Measurements from ENCODE around the gene CDH22.

CDH22 gene

DNA sequence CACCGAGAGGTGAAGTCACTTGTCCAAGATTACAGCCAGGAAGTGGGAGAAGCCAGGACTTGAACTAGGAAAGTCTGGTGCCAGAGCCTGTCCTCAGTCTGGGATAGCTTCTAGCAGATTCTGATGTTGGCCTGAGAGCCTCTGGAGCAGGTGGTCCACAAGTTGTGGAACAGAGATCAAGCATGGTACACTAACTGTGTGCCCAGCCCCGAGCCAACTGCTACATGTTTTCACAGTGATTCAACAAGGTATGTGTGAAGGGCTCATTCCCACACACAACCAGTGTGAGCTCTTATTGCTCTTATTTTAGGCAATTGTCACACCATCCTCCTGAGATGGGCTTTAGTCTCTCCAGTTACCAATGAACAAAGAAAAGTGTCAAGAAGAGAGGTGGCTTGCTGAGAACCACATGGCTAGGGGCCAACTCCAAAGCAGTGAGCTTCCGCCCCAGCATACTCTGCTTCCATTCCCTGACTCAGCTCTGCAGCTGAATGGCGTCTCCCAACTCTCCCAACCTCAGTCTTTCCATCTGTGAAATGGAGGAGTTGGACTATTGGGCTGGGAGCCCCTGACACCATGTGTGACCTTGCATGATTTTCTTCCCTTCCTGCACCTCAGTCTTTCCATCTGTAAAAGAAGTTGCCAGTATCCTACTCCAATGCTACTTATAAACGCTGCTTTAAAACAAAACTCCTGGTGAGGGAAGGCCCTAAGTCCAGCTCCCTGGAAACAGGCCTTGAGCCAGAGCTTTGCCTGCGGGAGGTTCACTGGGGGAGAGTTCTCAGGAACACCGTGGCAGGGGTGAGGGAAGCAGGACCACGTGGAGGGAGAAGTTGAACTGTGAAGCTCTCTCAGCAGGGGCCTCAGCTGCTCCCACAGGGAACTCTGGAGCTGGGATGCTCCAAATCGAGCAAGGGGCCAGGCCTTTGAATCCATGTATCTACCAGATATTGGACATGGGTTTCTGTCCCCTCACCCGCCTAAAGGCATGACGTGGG is 40.9 kb downstream of the CDH22 start:
- DNase-seq (ENCODE audit: extremely low spot score) = no peak
- CTCF ChIA-PET = interaction anchor here (0.6 to 1.1 kb wide), 2 partner anchors 19 to 39 kb away, joined by 3 read pairs; no protein-coding TSS in a partner anchor
- TF ChIP-seq SP1 (IDR thresholded peaks at IDR 0.05) (no peak), TARDBP (IDR thresholded peaks at IDR 0.05) (no peak), FOXK2 (IDR thresholded peaks at IDR 0.05) (no peak), L3MBTL2 (conservative IDR thresholded peaks at IDR 0.05) (0 out of 2 replicates have a peak, but pooled peaks have one; percentile 31)
- POLR2A ChIA-PET = interaction anchor here (0.8 kb wide), 1 partner anchor 11 kb away, joined by 3 read pairs; no protein-coding TSS in a partner anchor

DNA sequence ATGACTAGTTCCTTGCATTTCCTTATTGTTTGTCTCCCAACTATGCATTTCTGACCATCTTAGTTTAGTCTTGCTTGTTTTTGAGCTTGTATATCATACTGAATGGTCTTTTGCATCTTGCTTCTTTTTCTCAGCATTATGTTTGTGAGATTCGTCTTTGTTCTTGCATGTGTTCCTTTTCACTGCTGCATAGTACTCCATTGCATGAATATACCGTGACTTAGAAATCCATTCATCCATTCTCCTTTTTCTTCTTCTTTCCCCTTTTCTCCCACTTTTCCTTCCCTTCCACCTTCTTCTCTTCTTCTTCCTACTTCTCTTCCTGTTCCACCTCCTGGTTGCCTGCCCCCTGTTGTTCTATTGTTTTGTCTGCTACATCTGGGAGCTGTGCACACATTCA is 42.8 kb downstream of the CDH22 start:
- CTCF ChIA-PET = no interaction called here

DNA sequence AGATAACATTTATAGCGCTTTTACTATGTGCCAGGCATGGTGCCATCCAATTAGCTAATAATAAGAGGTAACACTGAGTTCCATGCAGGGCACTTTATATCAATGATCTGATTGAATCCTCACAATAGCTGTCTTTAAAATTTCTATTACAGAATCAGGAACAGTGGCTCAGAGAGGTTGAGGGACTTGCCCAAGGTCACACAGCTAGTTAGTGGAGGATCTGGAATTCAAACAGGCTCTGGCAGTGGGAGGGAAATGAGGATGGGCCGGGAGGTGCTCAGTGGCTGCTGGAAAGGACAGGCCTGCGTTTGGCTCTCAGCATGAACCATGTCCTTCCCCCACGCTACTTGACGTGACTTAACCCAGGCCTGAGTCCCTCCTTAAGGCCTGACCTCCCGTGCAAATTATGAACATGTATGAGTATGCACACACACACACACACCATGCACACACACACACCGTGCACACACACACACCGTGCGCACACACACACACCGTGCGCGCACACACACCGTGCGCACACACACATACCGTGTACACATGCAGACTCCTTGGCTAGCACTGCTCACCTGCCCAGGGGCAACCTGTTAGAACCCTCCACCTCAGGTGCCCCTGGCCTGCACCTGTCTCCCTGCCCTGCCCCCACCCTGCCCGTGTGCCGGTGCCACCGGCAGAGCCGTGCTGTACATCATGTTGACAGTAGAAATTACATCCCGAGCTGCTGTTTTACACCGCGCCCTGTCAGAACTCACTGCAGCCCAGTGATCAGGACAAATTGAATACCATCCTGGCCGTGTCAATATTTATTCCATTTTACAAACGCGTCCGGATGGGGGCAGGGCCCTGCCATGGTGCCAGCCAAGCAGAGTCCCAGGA is 43.7 kb downstream of the CDH22 start:
- POLR2A ChIA-PET = no interaction called here
- DNase-seq (ENCODE audit: extremely low spot score) = no peak
- CTCF ChIA-PET = no interaction called here
- TF ChIP-seq HDGF (IDR thresholded peaks at IDR 0.05; ENCODE audit: borderline replicate concordance) = no peak
- no peak for TF ChIP-seq ZNF384 (IDR thresholded peaks at IDR 0.05)
- TF ChIP-seq FOXK2 (IDR thresholded peaks at IDR 0.05) = no peak
- TF ChIP-seq, protein P1, sequence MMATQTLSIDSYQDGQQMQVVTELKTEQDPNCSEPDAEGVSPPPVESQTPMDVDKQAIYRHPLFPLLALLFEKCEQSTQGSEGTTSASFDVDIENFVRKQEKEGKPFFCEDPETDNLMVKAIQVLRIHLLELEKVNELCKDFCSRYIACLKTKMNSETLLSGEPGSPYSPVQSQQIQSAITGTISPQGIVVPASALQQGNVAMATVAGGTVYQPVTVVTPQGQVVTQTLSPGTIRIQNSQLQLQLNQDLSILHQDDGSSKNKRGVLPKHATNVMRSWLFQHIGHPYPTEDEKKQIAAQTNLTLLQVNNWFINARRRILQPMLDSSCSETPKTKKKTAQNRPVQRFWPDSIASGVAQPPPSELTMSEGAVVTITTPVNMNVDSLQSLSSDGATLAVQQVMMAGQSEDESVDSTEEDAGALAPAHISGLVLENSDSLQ (IDR thresholded peaks at IDR 0.05) = no peak
- TF ChIP-seq NFRKB (IDR thresholded peaks at IDR 0.05) = no peak
- TF ChIP-seq TARDBP (IDR thresholded peaks at IDR 0.05) = no peak
- no peak for TF ChIP-seq CTBP1 (IDR thresholded peaks at IDR 0.05; ENCODE audit: borderline replicate concordance)
- TF ChIP-seq BHLHE40 (IDR thresholded peaks at IDR 0.05; ENCODE audit: borderline replicate concordance) = no peak
- TF ChIP-seq L3MBTL2 (conservative IDR thresholded peaks at IDR 0.05) = no peak
- no peak for TF ChIP-seq SP1 (IDR thresholded peaks at IDR 0.05)
- no peak for TF ChIP-seq LEF1 (IDR thresholded peaks at IDR 0.05; ENCODE audit: borderline replicate concordance)
- TF ChIP-seq FOXA1 (IDR thresholded peaks at IDR 0.05) = no peak
- TF ChIP-seq FOXM1 (IDR thresholded peaks at IDR 0.05; ENCODE audit: borderline replicate concordance) = no peak
- TF ChIP-seq SUZ12 (IDR thresholded peaks at IDR 0.05) = no peak

More for the DNA sequence above, 42.8 kb downstream of the CDH22 start:
- DNase-seq (ENCODE audit: extremely low spot score) = no peak
- POLR2A ChIA-PET = no interaction called here
- TF ChIP-seq FOXM1 (IDR thresholded peaks at IDR 0.05; ENCODE audit: borderline replicate concordance) = no peak

DNA sequence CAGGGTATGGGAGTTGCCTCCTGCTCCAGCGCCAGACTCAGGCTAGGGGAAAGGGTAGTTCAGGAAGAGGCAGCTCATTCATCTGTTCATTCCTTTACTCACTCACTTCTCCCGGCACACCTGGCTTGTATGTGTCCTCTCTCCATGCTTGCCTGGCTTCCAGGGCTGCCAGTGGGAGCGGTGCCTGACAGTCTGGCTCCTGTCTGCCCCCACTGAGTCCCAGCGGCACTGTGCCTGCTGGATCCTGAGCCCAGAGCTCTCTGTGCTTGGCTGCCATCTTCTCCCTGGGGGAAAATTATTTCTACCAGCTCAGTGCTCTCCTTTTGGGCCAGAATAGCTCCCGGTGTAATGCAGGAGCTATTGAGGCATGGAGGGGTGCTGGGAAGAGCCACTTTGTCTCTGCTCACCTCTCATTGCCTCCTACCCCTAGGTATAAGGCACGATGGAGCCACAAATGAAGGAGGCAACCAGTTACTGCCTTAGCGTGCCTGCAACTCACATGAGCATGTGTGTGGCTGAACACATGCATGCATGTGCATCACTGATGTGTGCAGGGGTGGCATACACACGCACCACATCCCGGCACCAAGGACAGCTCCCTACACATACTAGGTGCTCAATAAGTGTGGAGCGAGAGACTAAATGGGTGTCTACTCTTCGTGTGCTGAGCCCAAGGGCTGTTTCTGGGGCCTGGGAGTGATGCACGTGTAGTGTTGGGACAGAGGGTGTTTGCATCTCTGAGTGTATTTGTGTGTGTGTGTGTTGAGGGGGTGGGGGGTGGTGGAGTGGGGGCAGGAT is 46.6 kb downstream of the CDH22 start:
- DNase-seq (ENCODE audit: extremely low spot score) = no peak
- TF ChIP-seq FOXA1 (IDR thresholded peaks at IDR 0.05) = no peak
- TF ChIP-seq ELF4 (IDR thresholded peaks at IDR 0.05) = no peak
- no peak for TF ChIP-seq ZNF384 (IDR thresholded peaks at IDR 0.05)
- no peak for TF ChIP-seq BHLHE40 (IDR thresholded peaks at IDR 0.05; ENCODE audit: borderline replicate concordance)
- TF ChIP-seq SP1 (IDR thresholded peaks at IDR 0.05) = no peak
- no peak for TF ChIP-seq FOXK2 (IDR thresholded peaks at IDR 0.05)
- TF ChIP-seq, protein P1 (IDR thresholded peaks at IDR 0.05) = no peak
- no peak for TF ChIP-seq CTBP1 (IDR thresholded peaks at IDR 0.05; ENCODE audit: borderline replicate concordance)
- no peak for TF ChIP-seq HDGF (IDR thresholded peaks at IDR 0.05; ENCODE audit: borderline replicate concordance)
- no peak for TF ChIP-seq SUZ12 (IDR thresholded peaks at IDR 0.05)
- ChIA-PET CTCF (no interaction called here), POLR2A (no interaction called here)

DNA sequence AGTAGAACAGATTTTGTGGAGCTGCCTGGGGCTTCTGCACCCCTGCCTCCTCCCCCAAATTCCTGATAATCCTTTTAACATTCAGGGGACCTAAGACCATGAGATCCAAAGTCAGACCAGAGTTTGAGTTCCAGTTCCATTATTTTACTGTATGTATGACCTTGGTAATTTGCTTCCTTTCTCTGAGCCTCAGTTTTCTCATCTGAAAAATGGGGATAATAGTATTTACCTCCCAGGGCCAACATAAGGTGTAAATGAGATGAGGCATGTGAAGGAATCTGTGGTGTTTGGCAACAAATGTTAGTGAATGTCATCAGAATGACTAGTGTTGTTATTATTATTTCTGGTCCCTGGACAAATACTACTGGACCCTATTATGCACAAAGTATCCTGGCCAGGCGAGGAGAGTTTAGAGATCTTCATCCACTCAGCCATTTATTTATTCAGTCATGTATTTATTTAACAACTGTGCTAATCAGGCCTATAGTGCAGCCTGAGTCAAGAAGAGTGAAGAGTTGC is 47.3 kb downstream of the CDH22 start:
- ChIA-PET POLR2A (no interaction called here), CTCF (no interaction called here)
- TF ChIP-seq FOXK2 (IDR thresholded peaks at IDR 0.05) (no peak), CTBP1 (IDR thresholded peaks at IDR 0.05; ENCODE audit: borderline replicate concordance) (no peak)
- no peak for DNase-seq (ENCODE audit: extremely low spot score)

DNA sequence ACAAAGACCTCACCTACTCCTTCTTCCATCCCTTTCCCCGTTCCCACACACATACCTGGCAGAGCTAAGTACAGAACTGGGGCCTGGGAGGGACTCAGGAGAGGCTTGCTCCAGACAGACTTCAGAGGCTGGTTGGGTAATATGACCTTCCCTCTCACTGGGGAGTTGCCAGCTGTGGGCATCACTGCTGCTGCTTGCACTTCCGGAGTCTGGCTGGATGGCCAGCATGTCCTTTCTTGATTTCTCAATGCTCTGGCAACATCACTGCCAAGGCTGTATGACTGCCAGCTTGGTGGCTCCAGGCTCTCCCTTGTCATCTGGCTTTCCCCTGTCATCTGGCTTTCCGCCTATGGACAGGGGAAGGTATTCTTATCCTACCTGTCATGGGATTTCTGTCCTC is 47.8 kb downstream of the CDH22 start:
- ChIA-PET POLR2A (no interaction called here), CTCF (interaction anchor here (0.7 kb wide), 1 partner anchor 22 kb away, joined by 3 read pairs; no protein-coding TSS in a partner anchor)
- TF ChIP-seq, protein P1 (IDR thresholded peaks at IDR 0.05) = no peak
- TF ChIP-seq TARDBP (IDR thresholded peaks at IDR 0.05) = no peak
- no peak for TF ChIP-seq BHLHE40 (IDR thresholded peaks at IDR 0.05; ENCODE audit: borderline replicate concordance)
- TF ChIP-seq ELF4 (IDR thresholded peaks at IDR 0.05) = no peak
- TF ChIP-seq FOXA1 (IDR thresholded peaks at IDR 0.05) = no peak
- no peak for TF ChIP-seq NFRKB (IDR thresholded peaks at IDR 0.05)
- no peak for TF ChIP-seq L3MBTL2 (conservative IDR thresholded peaks at IDR 0.05)
- DNase-seq (ENCODE audit: extremely low spot score) = no peak
